Liver (tissue), 9 donors: Measurements from ENCODE around the gene PLAC1. TPM values are rescaled to one million over a fixed set of nuclear protein-coding genes. Genes with fewer than 3 reads are reported as not detected.

Experiments
- DNase-seq: peaks from one replicate; pipeline ENCODE4 v3.0.0-alpha.2; 2017; ENCODE audit warnings: low spot score
- H3K27ac ChIP-seq, 2 donors: one replicate each; pipeline ENCODE4 v1.7.0; 2013; ENCODE audit warnings: inconsistent platforms in 2 of 2, low read length in 2 of 2, control low read depth in 1 of 2, low read depth in 1 of 2, mild to moderate bottlenecking in 1 of 2
- H3K27me3 ChIP-seq, 4 donors: one replicate each; pipeline versions ENCODE4 v1.6.1 to v1.7.0; 2013; ENCODE audit warnings: low read length in 3 of 4, inconsistent platforms in 1 of 4, mild to moderate bottlenecking in 1 of 4, moderate library complexity in 1 of 4; ENCODE audit not compliant: control insufficient read depth in 4 of 4, insufficient read depth in 4 of 4
- H3K36me3 ChIP-seq, 4 donors: one replicate each; pipeline versions ENCODE4 v1.6.1 to v1.7.0; 2013; ENCODE audit warnings: low read length in 3 of 4, mild to moderate bottlenecking in 3 of 4, low read depth in 1 of 4, moderate library complexity in 1 of 4; ENCODE audit not compliant: control insufficient read depth in 4 of 4, insufficient read depth in 3 of 4
- H3K4me1 ChIP-seq, 4 donors: one replicate each; pipeline versions ENCODE4 v1.6.1 to v1.7.0; 2013; ENCODE audit warnings: low read length in 3 of 4, mild to moderate bottlenecking in 3 of 4, moderate library complexity in 1 of 4; ENCODE audit not compliant: control insufficient read depth in 4 of 4, insufficient read depth in 4 of 4
- H3K4me3 ChIP-seq, 3 donors: one replicate each; pipeline versions ENCODE4 v1.6.1 to v1.7.0; 2013; ENCODE audit warnings: low read length in 3 of 3, control low read depth in 1 of 3, low read depth in 1 of 3, mild to moderate bottlenecking in 1 of 3
- H3K9ac ChIP-seq, 2 donors: one replicate each; pipeline ENCODE4 v1.7.0; 2013; ENCODE audit warnings: low read length in 2 of 2, mild to moderate bottlenecking in 2 of 2, moderate library complexity in 2 of 2, control low read depth in 1 of 2, low read depth in 1 of 2
- H3K9me3 ChIP-seq, 4 donors: one replicate each; pipeline versions ENCODE4 v1.6.1 to v1.7.0; 2013; ENCODE audit warnings: low read length in 3 of 4; ENCODE audit not compliant: control insufficient read depth in 4 of 4
- EGR1 ChIP-seq, 2 donors: IDR thresholded peaks; 2 replicates each; pipeline ENCODE4 v1.6.1; 2016 to 2018; ENCODE audit warnings: antibody characterized with exemption in 2 of 2, low read depth in 2 of 2
- FOXA1 ChIP-seq: IDR thresholded peaks from 2 replicates; pipeline ENCODE4 v1.6.1; 2016; ENCODE audit warnings: antibody characterized with exemption
- FOXA2 ChIP-seq: IDR thresholded peaks from 2 replicates; pipeline ENCODE4 v1.6.1; 2016; ENCODE audit warnings: antibody characterized with exemption
- GABPA ChIP-seq, 2 donors: IDR thresholded peaks in 1 of 2; conservative IDR thresholded peaks in 1 of 2; 2 replicates each; pipeline ENCODE4 v1.6.1; 2016; ENCODE audit warnings: antibody characterized with exemption in 2 of 2, mild to moderate bottlenecking in 1 of 2, moderate library complexity in 1 of 2
- HNF4A ChIP-seq, 2 donors: conservative IDR thresholded peaks; 2 replicates each; pipeline ENCODE4 v1.6.1; 2016; ENCODE audit warnings: antibody characterized with exemption in 2 of 2, mild to moderate bottlenecking in 2 of 2
- HNF4G ChIP-seq: IDR thresholded peaks from 2 replicates; pipeline ENCODE4 v1.6.1; 2016; ENCODE audit warnings: antibody characterized with exemption
- JUND ChIP-seq, 2 donors: IDR thresholded peaks; 2 replicates each; pipeline ENCODE4 v1.6.1; 2016; ENCODE audit warnings: antibody characterized with exemption in 2 of 2
- NR2F2 ChIP-seq: IDR thresholded peaks from 2 replicates; pipeline ENCODE4 v1.6.1; 2016; ENCODE audit warnings: antibody characterized with exemption
- RAD21 ChIP-seq, 2 donors: IDR thresholded peaks; 2 replicates each; pipeline ENCODE4 v1.6.1; 2016; ENCODE audit warnings: antibody characterized with exemption in 2 of 2, mild to moderate bottlenecking in 2 of 2
- RXRA ChIP-seq, 2 donors: IDR thresholded peaks; 2 replicates each; pipeline ENCODE4 v1.6.1; 2017 to 2018; ENCODE audit warnings: antibody characterized with exemption in 2 of 2, mild to moderate bottlenecking in 1 of 2
- SP1 ChIP-seq: IDR thresholded peaks from 2 replicates; pipeline ENCODE4 v1.6.1; 2018; ENCODE audit warnings: antibody characterized with exemption, mild to moderate bottlenecking
- TAF1 ChIP-seq: conservative IDR thresholded peaks from 2 replicates; pipeline ENCODE4 v1.6.1; 2016; ENCODE audit warnings: antibody characterized with exemption, mild to moderate bottlenecking
- YY1 ChIP-seq: IDR thresholded peaks from 2 replicates; pipeline ENCODE4 v1.6.1; 2016; ENCODE audit warnings: antibody characterized with exemption, mild to moderate bottlenecking
- WGBS: extraction: QIAGEN DNeasy Blood & Tissue Kit; methylation state at CpG from one replicate; pipeline ENCODE4 v1.1.7; 2013; 5-methylcytosine and 5-hydroxymethylcytosine counted together
- polyA plus RNA-seq, 2 donors: library from polyadenylated mRNA; stranded (reverse) in 1 of 2; unstranded in 1 of 2; fragments of 200-250 nt in 1 of 2; fragments of >200 nt in 1 of 2; fragmentation: Nextera tagmentation in 1 of 2; extraction: Ambion mirVana in 1 of 2; gene quantifications; one replicate each; pipeline versions ENCODE4 v1.2.1 to v1.2.3, GENCODE V29; 2013 to 2015
- total RNA-seq, 2 donors: library from RNA; depleted of rRNA; stranded (reverse); fragments of >200 nt; gene quantifications; one replicate each; pipeline ENCODE4 v1.2.3, GENCODE V29; 2014
- TF ChIP-seq, protein P1 (sequence below): IDR thresholded peaks from 2 replicates; pipeline ENCODE4 v1.6.1; 2016; ENCODE audit warnings: antibody characterized with exemption
- TF ChIP-seq, protein P2 (sequence below): IDR thresholded peaks from 2 replicates; pipeline ENCODE4 v1.6.1; 2016; ENCODE audit warnings: antibody characterized with exemption
- TF ChIP-seq, protein P3 (sequence below): IDR thresholded peaks from 2 replicates; pipeline ENCODE4 v1.6.1; 2016; ENCODE audit warnings: antibody characterized with exemption
- TF ChIP-seq, protein P4 (sequence below): fragments of 150-350 bp; IDR thresholded peaks from 2 replicates; pipeline ENCODE4 v1.5.1; 2017; ENCODE audit warnings: improper control_type of control experiment, low read depth, low read length; ENCODE audit not compliant: missing input control
- TF ChIP-seq, protein P5 (sequence below): IDR thresholded peaks from 2 replicates; pipeline ENCODE4 v1.6.1; 2016; ENCODE audit warnings: antibody characterized with exemption, mild to moderate bottlenecking
- donor health status: healthy.
- donor health status: healthy.
- donor health status: healthy.
- donor health status: healthy.
- donor health status: healthy.

PLAC1 gene
- total and polyA plus RNA-seq, 4 donors = not detected

DNA sequence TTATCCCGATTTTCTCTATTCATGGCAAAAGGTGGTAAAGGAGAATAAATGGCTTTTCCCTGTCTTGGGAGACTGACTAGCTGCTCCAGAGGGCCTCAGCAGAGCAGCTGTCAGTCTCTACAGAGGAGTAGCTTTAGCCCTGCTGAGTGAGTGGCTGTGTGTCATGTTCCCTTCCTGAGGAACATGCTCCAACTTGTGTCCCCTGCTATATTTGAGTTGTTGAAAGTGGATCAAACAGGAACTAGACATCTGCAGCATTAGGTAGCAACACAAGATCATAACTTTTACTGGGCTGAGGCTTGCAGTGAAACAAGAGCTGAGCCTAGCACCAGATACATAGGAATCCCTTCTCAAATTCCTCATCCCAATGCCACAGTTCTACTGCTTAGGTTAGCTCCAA, 26.7 kb upstream of the PLAC1 start:
- 90% methylated on average over 1 of the region's 1 CpG for WGBS
- Histone ChIP-seq H3K27me3 (peaks cover 0 to 2% (median 0%) of the 10 kb centered on the region in 4 donors), H3K36me3 (no peaks in the 10 kb centered on the region), H3K9me3 (no peaks in the 10 kb centered on the region), H3K9ac (no peak overlapping the region), H3K27ac (no peak overlapping the region), H3K4me3 (no peak overlapping the region), H3K4me1 (no peaks in the 10 kb centered on the region)
- no peak for DNase-seq
- no peak for TF ChIP-seq FOXA1
- no peak for TF ChIP-seq YY1
- TF ChIP-seq, protein P1, sequence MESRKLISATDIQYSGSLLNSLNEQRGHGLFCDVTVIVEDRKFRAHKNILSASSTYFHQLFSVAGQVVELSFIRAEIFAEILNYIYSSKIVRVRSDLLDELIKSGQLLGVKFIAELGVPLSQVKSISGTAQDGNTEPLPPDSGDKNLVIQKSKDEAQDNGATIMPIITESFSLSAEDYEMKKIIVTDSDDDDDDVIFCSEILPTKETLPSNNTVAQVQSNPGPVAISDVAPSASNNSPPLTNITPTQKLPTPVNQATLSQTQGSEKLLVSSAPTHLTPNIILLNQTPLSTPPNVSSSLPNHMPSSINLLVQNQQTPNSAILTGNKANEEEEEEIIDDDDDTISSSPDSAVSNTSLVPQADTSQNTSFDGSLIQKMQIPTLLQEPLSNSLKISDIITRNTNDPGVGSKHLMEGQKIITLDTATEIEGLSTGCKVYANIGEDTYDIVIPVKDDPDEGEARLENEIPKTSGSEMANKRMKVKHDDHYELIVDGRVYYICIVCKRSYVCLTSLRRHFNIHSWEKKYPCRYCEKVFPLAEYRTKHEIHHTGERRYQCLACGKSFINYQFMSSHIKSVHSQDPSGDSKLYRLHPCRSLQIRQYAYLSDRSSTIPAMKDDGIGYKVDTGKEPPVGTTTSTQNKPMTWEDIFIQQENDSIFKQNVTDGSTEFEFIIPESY = no peak
- TF ChIP-seq FOXA2 = no peak
- TF ChIP-seq, protein P2, sequence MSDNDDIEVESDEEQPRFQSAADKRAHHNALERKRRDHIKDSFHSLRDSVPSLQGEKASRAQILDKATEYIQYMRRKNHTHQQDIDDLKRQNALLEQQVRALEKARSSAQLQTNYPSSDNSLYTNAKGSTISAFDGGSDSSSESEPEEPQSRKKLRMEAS = no peak
- TF ChIP-seq GABPA (IDR thresholded peaks at IDR 0.05 in 1 of 2, conservative IDR thresholded peaks at IDR 0.05 in 1 of 2) = no peak
- no peak for TF ChIP-seq JUND (IDR thresholded peaks at IDR 0.05)
- no peak for TF ChIP-seq SP1
- TF ChIP-seq HNF4G = no peak
- TF ChIP-seq, protein P3, sequence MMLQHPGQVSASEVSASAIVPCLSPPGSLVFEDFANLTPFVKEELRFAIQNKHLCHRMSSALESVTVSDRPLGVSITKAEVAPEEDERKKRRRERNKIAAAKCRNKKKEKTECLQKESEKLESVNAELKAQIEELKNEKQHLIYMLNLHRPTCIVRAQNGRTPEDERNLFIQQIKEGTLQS = no peak
- no peak for TF ChIP-seq EGR1 (IDR thresholded peaks at IDR 0.05; ENCODE audit: low read depth in 2 of 2)
- no peak for TF ChIP-seq TAF1
- no peak for TF ChIP-seq HNF4A (conservative IDR thresholded peaks at IDR 0.05)
- TF ChIP-seq, protein P4, sequence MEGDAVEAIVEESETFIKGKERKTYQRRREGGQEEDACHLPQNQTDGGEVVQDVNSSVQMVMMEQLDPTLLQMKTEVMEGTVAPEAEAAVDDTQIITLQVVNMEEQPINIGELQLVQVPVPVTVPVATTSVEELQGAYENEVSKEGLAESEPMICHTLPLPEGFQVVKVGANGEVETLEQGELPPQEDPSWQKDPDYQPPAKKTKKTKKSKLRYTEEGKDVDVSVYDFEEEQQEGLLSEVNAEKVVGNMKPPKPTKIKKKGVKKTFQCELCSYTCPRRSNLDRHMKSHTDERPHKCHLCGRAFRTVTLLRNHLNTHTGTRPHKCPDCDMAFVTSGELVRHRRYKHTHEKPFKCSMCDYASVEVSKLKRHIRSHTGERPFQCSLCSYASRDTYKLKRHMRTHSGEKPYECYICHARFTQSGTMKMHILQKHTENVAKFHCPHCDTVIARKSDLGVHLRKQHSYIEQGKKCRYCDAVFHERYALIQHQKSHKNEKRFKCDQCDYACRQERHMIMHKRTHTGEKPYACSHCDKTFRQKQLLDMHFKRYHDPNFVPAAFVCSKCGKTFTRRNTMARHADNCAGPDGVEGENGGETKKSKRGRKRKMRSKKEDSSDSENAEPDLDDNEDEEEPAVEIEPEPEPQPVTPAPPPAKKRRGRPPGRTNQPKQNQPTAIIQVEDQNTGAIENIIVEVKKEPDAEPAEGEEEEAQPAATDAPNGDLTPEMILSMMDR = no peak
- TF ChIP-seq RXRA (IDR thresholded peaks at IDR 0.05) = no peak
- TF ChIP-seq, protein P5, sequence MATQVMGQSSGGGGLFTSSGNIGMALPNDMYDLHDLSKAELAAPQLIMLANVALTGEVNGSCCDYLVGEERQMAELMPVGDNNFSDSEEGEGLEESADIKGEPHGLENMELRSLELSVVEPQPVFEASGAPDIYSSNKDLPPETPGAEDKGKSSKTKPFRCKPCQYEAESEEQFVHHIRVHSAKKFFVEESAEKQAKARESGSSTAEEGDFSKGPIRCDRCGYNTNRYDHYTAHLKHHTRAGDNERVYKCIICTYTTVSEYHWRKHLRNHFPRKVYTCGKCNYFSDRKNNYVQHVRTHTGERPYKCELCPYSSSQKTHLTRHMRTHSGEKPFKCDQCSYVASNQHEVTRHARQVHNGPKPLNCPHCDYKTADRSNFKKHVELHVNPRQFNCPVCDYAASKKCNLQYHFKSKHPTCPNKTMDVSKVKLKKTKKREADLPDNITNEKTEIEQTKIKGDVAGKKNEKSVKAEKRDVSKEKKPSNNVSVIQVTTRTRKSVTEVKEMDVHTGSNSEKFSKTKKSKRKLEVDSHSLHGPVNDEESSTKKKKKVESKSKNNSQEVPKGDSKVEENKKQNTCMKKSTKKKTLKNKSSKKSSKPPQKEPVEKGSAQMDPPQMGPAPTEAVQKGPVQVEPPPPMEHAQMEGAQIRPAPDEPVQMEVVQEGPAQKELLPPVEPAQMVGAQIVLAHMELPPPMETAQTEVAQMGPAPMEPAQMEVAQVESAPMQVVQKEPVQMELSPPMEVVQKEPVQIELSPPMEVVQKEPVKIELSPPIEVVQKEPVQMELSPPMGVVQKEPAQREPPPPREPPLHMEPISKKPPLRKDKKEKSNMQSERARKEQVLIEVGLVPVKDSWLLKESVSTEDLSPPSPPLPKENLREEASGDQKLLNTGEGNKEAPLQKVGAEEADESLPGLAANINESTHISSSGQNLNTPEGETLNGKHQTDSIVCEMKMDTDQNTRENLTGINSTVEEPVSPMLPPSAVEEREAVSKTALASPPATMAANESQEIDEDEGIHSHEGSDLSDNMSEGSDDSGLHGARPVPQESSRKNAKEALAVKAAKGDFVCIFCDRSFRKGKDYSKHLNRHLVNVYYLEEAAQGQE = no peak
- no peak for TF ChIP-seq RAD21 (IDR thresholded peaks at IDR 0.05)
- no peak for TF ChIP-seq NR2F2
